Stimulated activated CD4-positive, alpha-beta T cell treated with anti-CD3 and anti-CD28 coated beads, Interleukin-4, amount 100 ng/mL, for 24 hours (primary cell): ENCODE measurements around the gene SMAP2.
A peak's percentile ranks its signal among the peaks of the same experiment; 100 is the strongest.
"Not testable (repeated sequence)": the region's sequence is repeated elsewhere in the genome, so short reads cannot be mapped to it uniquely, and the experiment has no call there.

Experiments
- DNase-seq: peaks from one replicate; pipeline ENCODE4 v3.0.0-alpha.2; 2020

The SMAP2 gene

GRCh38 chr1:40372658-40373322, 737 bp upstream of the SMAP2 start:
- DNase-seq, result no peak

- DNase-seq, result no peak
These were observed 4.0 kb downstream of the SMAP2 start for GRCh38 chr1:40377512-40377911.

- DNase-seq, result no peak
These were observed 6.4 kb downstream of the SMAP2 start for GRCh38 chr1:40379785-40380452.

GRCh38 chr1:40380817-40381216, 7.3 kb downstream of the SMAP2 start:
- no peak for DNase-seq

- no peak for DNase-seq
These were observed 8.0 kb downstream of the SMAP2 start for GRCh38 chr1:40381268-40382107.

- no peak for DNase-seq
These were observed 8.6 kb downstream of the SMAP2 start for GRCh38 chr1:40382108-40382460.

- DNase-seq, result no peak
These were observed 9.1 kb downstream of the SMAP2 start for GRCh38 chr1:40382601-40383000.

- DNase-seq, result no peak
These were observed 9.6 kb downstream of the SMAP2 start for GRCh38 chr1:40383095-40383487.

- DNase-seq, result no peak
These were observed 10.2 kb downstream of the SMAP2 start for GRCh38 chr1:40383488-40384412.

GRCh38 chr1:40384413-40384762, 10.9 kb downstream of the SMAP2 start:
- DNase-seq, result no peak

GRCh38 chr1:40384887-40385286, 11.4 kb downstream of the SMAP2 start:
- no peak for DNase-seq

- DNase-seq, result peak; percentile 69
These were observed 12.2 kb downstream of the SMAP2 start for GRCh38 chr1:40385437-40386358.

- DNase-seq, result no peak
These were observed 12.8 kb downstream of the SMAP2 start for GRCh38 chr1:40386359-40386723.

- DNase-seq, result no peak
These were observed 13.3 kb downstream of the SMAP2 start for GRCh38 chr1:40386796-40387195.

GRCh38 chr1:40387381-40388306, 14.1 kb downstream of the SMAP2 start:
- not testable (repeated sequence) for DNase-seq

- DNase-seq, result not testable (repeated sequence)
These were observed 15.2 kb downstream of the SMAP2 start for GRCh38 chr1:40388456-40389321.

- no peak for DNase-seq
These were observed 15.8 kb downstream of the SMAP2 start for GRCh38 chr1:40389322-40389803.

- DNase-seq, result no peak
These were observed 16.5 kb downstream of the SMAP2 start for GRCh38 chr1:40389871-40390560.

GRCh38 chr1:40390857-40391256, 17.3 kb downstream of the SMAP2 start:
- no peak for DNase-seq
